Tibial nerve (tissue), 4 donors: ENCODE measurements around the gene MEOX2.

ENCODE experiments used
- CTCF ChIP-seq, 5 experiments: fragments of 200-600 bp in 3 of 5; fragments of 450-650 bp in 2 of 5; sonication (generic) in 3 of 5; IDR thresholded peaks; one replicate each; pipeline ENCODE4 v1.5.1; 2016 to 2019; ENCODE audit warnings: antibody characterized with exemption in 5 of 5, mild to moderate bottlenecking in 3 of 5, moderate library complexity in 2 of 5
- EP300 ChIP-seq, 2 donors: sonication (generic); formaldehyde crosslinking; IDR thresholded peaks; one replicate each; pipeline ENCODE4 v1.6.1; 2017; ENCODE audit warnings: antibody characterized with exemption in 2 of 2, mild to moderate bottlenecking in 1 of 2
- POLR2A ChIP-seq, 2 donors: fragments of 450-650 bp; IDR thresholded peaks; one replicate each; pipeline ENCODE4 v1.6.1; 2017; ENCODE audit warnings: antibody characterized with exemption in 2 of 2, mild to moderate bottlenecking in 2 of 2, moderate library complexity in 2 of 2

- no peak for TF ChIP-seq POLR2A (IDR thresholded peaks at IDR 0.05)
- no peak for TF ChIP-seq CTCF (IDR thresholded peaks at IDR 0.05)
- no peak for TF ChIP-seq EP300 (IDR thresholded peaks at IDR 0.05)
Measured at GRCh38 chr7:15662451-15662850, 24.0 kb downstream of the MEOX2 start.
